Measurements from ENCODE around the gene RNF152.
"Not testable (repeated sequence)": the region's sequence is repeated elsewhere in the genome, so short reads cannot be mapped to it uniquely, and the experiment has no call there.

The RNF152 gene

DNA sequence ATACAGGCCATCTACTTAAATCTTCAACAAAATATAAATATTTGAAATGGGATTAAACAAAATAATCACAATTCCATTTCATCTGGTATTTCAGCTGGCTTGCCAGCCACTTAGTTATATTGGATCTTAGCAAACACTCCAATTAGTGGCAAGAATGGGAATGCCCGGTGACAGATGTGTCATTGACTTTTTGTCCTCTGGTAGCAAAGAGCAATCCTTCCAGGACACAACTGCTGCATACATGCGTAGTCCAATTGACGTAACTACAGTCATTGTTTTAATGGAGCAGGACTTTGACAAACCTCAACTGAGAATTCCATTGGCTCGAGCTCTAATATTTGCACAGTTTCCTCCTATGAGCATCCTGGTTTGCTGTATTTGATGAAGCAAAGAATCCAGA, 69.9 kb downstream of the RNF152 start:
- no peak for DNase-seq

GRCh38 chr18:61821748-61822147, 71.1 kb downstream of the RNF152 start:
- DNase-seq: no peak

GRCh38 chr18:61820882-61821281, 71.9 kb downstream of the RNF152 start:
- DNase-seq: no peak

DNA sequence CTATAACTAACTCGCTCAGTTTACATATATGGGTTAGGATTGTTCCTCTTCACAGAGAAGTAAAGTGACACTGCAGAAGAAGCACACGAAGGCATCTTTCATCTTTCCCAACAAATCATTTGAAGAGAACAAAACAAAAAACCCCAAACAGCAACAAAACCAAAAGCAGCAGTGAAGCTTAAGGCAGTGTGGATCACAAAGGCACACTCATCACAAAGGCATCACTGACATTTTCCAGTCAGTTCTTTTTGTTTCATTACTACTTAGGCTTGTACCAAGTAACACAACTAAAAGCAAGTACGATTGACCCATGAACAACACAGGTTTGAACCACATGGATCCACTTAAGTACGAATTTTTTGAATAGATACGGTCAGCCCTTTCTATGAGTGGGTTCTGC, 75.7 kb downstream of the RNF152 start:
- no peak for DNase-seq

GRCh38 chr18:61815885-61816470, 76.8 kb downstream of the RNF152 start:
- no peak for DNase-seq

DNA sequence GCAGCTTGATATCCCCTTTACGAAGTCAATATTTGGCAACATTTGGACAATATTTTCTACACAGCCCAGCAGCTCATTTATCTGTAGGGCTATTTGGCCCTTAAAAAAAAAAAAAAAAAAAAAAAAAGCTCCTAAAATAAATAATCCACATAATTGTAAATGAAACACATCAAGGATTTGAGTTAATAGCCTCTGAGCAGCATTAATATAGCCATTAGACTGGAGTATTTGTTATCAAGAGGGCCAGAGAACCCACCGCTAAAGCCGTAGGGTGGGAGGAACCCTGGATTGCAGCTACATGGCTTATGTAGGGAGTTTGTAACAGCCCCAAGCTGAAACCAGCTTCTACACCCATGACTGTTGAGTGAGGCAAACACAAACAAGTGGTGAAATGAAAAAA, 84.5 kb downstream of the RNF152 start:
- no peak for DNase-seq

- no peak for DNase-seq
These were observed 89.4 kb downstream of the RNF152 start for GRCh38 chr18:61803393-61803792.

DNA sequence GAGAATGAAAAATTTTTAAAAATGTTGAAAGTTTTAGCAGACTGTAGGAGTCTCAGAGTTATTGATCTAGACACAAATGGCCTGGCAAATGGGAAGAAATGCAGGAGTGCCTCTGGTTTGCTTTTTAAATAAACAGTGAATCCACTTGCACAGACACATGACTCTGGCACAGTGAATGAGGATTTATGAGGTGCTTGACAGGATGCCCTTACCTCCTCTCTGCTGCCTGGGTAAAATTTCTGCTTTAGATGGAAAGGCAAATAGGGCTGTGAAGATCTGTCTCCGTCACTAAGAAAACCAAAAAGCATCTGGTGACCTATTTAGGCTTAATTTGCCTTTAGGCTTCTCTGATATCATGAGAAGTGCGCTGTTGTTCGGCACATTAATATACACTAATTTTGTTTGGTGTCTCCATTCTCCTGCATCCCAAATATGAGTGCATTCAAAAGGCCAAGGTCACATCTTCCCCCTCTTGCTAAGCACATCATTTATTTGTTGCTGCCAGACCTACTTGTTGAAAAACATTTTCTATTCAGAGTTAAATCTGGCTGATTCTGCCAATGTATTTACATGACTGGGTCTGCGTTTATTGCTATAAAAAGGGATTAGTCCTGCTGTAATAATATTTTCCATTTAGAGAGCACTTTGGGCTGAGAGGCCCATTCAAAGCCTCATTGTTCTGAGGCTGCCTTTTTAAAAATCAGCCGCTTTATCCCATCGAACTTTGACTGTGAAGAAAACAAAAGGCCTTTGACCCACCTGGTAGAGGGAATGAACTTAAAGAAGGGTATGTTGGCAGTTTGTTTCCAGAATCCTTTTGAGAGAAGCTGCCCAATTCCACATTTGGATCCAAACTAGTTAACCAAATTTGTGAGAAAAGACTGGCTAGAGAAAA, 94.9 kb downstream of the RNF152 start:
- no peak for DNase-seq

GRCh38 chr18:61791031-61791430, 101.8 kb downstream of the RNF152 start:
- no peak for DNase-seq

DNA sequence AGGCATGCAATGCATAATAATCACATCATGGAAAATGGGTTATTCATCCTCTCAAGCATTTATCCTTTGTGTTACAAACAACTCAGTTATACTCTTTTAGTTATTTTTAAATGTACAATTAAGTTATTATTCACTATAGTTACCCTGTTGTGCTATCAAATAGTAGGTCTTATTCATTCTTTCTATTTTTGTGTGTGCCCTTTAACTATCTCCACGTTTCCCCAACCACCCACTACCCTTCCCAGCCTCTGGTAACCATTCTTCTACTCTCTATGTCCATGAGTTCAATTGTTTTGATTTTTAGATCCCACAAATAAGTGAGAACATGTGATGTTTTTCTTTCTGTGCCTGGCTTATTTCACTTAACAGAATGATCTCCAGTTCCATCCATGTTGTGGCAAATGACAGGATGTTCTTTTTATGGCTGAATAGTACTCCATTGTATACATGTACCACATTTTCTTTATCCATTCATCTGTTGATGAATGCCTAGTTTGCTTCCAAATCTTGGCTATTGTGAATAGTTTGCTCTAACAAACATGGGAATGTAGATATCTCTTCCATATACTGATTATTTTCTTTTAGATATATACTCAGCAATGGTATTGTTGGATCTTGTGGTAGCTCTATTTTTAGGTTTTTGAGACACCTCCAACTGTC, 105.7 kb downstream of the RNF152 start:
- not testable (repeated sequence) for DNase-seq

GRCh38 chr18:61785588-61785987, 107.2 kb downstream of the RNF152 start:
- DNase-seq: no peak

DNA sequence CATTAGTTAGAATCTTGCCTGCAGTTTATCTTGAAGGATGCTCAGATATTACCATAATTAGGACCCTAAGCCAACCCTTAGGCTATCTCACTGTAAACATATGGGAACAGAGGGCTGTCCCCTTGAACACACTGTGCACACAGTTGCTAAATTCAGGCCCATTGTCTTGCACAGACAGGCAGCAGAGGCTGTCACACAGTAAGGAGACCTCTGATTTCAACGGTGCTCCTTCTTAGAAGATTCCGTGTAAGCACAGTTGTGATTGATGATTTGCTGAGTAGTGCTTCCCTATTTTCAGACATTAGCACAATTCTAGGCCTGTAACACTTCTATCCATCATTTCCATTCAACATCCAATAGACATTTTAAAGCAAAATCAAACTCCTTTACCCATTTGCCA, 108.0 kb downstream of the RNF152 start:
- no peak for DNase-seq

- DNase-seq: no peak
These were observed 110.3 kb downstream of the RNF152 start for GRCh38 chr18:61782545-61782944.

GRCh38 chr18:61776201-61776600, 116.6 kb downstream of the RNF152 start:
- DNase-seq: not testable (repeated sequence)

- DNase-seq: no peak
These were observed 118.0 kb downstream of the RNF152 start for GRCh38 chr18:61774846-61775245.

GRCh38 chr18:61772293-61772848, 120.4 kb downstream of the RNF152 start:
- DNase-seq: no peak

GRCh38 chr18:61771861-61772260, 120.9 kb downstream of the RNF152 start:
- no peak for DNase-seq

DNA sequence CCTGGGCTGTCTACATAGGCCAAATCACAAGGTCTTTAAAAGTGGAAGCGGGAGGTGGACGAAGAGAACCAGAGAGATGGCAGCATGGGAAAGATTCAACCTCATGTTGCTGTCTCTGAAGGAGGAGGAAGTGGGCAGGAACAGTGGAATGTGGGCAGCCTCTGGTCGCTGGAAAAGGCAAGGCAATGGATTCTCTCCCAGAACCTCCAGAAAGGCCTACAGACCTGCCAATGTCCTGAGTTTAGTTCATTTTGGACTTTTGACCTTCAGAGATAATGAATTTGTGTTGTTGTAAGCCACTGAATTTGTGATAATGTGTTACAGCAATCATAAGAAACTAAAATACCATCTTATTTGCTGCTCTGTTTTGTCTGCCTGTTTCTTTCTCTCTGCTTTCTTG, 122.5 kb downstream of the RNF152 start:
- no peak for DNase-seq

GRCh38 chr18:61766266-61766884, 126.4 kb downstream of the RNF152 start:
- no peak for DNase-seq

GRCh38 chr18:61765097-61765496, 127.7 kb downstream of the RNF152 start:
- DNase-seq: no peak

DNA sequence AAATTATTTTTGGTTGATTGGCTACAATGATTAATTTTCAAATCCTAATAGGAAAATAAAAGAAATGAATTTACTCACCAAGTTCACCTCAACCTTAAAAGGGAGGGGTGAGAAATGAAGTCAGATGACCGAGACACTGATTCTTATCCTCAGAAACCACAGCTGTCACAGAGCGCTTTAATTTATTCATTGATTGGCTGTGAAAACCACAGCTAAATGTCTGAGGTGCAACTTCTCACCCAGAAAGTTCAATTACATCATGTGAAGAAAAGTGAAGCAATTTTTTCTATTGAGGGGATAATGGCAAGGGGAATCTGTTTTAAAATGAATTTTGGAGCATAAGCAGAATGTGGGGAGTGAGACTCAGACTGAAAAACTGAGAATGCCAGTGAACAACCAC, 128.4 kb downstream of the RNF152 start:
- no peak for DNase-seq

GRCh38 chr18:61761875-61762274, 130.9 kb downstream of the RNF152 start:
- DNase-seq: no peak
